SJCRH30 (cell line): ENCODE data around the gene NDFIP1. TPM values are rescaled to one million over a fixed set of nuclear protein-coding genes. Genes with fewer than 3 reads are reported as not detected.

Experiments used
- DNase-seq, 2 experiments: peaks; one replicate each; pipeline ENCODE4 v3.0.0-alpha.2; 2015 to 2020
- H3K27ac ChIP-seq: fragments of 250-450 bp; sonication (Bioruptor Pico); 2 replicates; pipeline ENCODE4 v1.5.1; 2020; ENCODE audit warnings: mild to moderate bottlenecking, moderate library complexity
- H3K27me3 ChIP-seq: fragments of 250-450 bp; sonication (Bioruptor Pico); 2 replicates; pipeline ENCODE4 v1.5.1; 2020; ENCODE audit warnings: mild to moderate bottlenecking, moderate library complexity
- H3K36me3 ChIP-seq: fragments of 250-450 bp; sonication (Bioruptor Pico); 2 replicates; pipeline ENCODE4 v1.5.1; 2020; ENCODE audit warnings: mild to moderate bottlenecking, moderate library complexity
- H3K4me1 ChIP-seq: fragments of 250-450 bp; sonication (Bioruptor Pico); 2 replicates; pipeline ENCODE4 v1.5.1; 2020; ENCODE audit warnings: mild to moderate bottlenecking, moderate library complexity
- H3K4me3 ChIP-seq: fragments of 250-450 bp; sonication (Bioruptor Pico); 2 replicates; pipeline ENCODE4 v1.5.1; 2020; ENCODE audit warnings: mild to moderate bottlenecking, moderate library complexity
- H3K9me3 ChIP-seq: fragments of 250-450 bp; sonication (Bioruptor Pico); replicated peaks from 2 replicates; pipeline ENCODE4 v1.5.1; 2020; ENCODE audit warnings: mild to moderate bottlenecking, moderate library complexity
- total RNA-seq: library from RNA; depleted of rRNA; stranded (reverse); fragments of >200 nt; shearing (Covaris generic); gene quantifications from 2 replicates; pipeline ENCODE4 v1.2.3, GENCODE V29; 2014; rRNA removed

Gene NDFIP1
- total RNA-seq, 1 experiment from 2014 or later = 22.2 TPM

DNA sequence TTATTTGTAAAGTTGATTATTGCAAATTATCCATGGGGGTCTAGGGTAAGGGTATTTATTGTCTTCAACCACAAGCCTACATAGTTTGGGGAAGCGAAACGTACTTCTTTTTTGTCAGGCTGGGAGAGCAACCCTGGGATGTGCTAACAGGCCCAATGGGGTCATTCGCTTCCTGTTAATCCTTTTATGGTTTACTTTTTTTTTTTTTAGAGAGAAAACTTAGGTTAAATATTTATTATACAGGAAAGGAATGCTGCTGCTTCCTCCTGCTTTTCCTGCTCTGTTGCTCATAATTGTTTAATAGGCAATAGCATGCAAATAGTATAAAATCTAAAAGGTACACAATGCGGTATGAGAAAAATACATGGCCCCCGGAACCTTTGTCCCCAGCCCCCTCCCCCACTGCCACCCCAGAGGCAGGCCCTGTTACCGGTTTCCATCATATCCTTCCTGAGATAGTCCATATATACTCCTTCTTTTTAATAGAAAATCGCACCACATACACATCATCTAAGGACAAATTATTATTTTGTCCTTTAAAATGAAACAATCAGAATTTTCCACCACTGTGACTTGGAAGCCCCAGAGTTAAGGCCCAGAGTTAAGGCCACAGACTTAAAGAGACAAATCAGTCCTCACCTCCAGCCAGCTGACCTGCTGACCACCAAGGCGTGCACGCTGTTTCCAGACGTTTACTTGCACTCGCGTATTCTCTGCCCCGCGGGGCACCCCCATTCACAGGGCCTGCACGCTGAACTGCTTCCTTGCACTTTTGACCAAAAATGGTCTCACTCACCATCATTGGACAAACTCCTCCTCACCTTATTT is 83.9 kb downstream of the NDFIP1 start:
- no peak overlapping the region for H3K4me3 ChIP-seq
- H3K36me3 ChIP-seq = no peaks in the 10 kb centered on the region
- no peaks in the 10 kb centered on the region for H3K27me3 ChIP-seq
- no peak overlapping the region for H3K27ac ChIP-seq
- H3K9me3 ChIP-seq = no peaks in the 10 kb centered on the region
- no peak for DNase-seq
- H3K4me1 ChIP-seq = no peaks in the 10 kb centered on the region

DNA sequence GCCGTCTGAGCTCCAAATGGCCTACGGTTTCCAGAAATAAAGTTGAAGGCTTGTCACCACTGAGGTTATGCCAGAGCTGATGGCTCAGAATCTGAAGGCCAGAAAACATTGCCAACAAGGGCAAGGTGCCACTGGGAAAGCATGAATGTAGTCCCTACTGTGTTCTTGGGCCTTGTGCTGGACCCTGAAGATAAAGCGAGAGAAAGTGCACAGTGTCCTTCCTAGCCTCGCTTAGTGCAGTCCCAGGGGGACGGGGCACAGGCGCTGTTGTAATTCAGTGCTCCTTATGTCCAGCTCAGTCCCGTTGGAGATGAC is 84.5 kb downstream of the NDFIP1 start:
- H3K36me3 ChIP-seq = no peaks in the 10 kb centered on the region
- H3K27me3 ChIP-seq = no peaks in the 10 kb centered on the region
- DNase-seq = no peak
- H3K9me3 ChIP-seq = no peaks in the 10 kb centered on the region
- H3K4me3 ChIP-seq = no peak overlapping the region
- no peaks in the 10 kb centered on the region for H3K4me1 ChIP-seq
- H3K27ac ChIP-seq = no peak overlapping the region

GRCh38 chr5:142197098-142197497 is 88.5 kb downstream of the NDFIP1 start:
- H3K36me3 ChIP-seq = no peaks in the 10 kb centered on the region
- DNase-seq = no peak
- H3K4me3 ChIP-seq = no peak overlapping the region
- H3K27me3 ChIP-seq = no peaks in the 10 kb centered on the region
- no peaks in the 10 kb centered on the region for H3K9me3 ChIP-seq
- no peak overlapping the region for H3K27ac ChIP-seq
- no peaks in the 10 kb centered on the region for H3K4me1 ChIP-seq

DNA sequence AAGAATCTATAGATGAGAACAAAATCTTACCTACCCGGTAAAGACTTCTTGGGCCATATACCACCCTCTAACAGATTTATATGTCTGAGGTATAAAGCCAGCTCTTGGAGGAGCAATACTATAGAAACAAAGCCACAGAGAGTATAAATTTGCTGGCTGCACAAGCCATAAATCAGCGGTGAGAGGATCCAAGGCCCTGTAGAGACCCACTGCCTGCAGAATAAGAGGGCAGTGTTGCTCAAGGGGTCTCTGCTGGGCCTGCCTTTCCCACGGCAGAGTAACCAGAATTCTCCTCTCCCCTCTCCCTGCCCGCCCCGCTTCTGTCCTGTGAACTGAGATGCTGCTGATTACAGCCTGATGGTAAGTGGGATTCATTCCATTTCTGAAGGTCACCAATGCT is 89.2 kb downstream of the NDFIP1 start:
- Histone ChIP-seq H3K9me3 (no peaks in the 10 kb centered on the region), H3K27ac (no peak overlapping the region), H3K36me3 (no peaks in the 10 kb centered on the region), H3K4me3 (no peak overlapping the region), H3K4me1 (no peaks in the 10 kb centered on the region), H3K27me3 (no peaks in the 10 kb centered on the region)
- no peak for DNase-seq

GRCh38 chr5:142199388-142199787 is 90.8 kb downstream of the NDFIP1 start:
- no peak for DNase-seq
- Histone ChIP-seq H3K9me3 (no peaks in the 10 kb centered on the region), H3K27me3 (no peaks in the 10 kb centered on the region), H3K4me3 (no peak overlapping the region), H3K27ac (no peak overlapping the region), H3K36me3 (no peaks in the 10 kb centered on the region), H3K4me1 (no peaks in the 10 kb centered on the region)

GRCh38 chr5:142200387-142200786 is 91.8 kb downstream of the NDFIP1 start:
- Histone ChIP-seq H3K27me3 (no peaks in the 10 kb centered on the region), H3K27ac (no peak overlapping the region), H3K4me1 (no peaks in the 10 kb centered on the region), H3K36me3 (no peaks in the 10 kb centered on the region), H3K9me3 (no peaks in the 10 kb centered on the region), H3K4me3 (no peak overlapping the region)
- no peak for DNase-seq

DNA sequence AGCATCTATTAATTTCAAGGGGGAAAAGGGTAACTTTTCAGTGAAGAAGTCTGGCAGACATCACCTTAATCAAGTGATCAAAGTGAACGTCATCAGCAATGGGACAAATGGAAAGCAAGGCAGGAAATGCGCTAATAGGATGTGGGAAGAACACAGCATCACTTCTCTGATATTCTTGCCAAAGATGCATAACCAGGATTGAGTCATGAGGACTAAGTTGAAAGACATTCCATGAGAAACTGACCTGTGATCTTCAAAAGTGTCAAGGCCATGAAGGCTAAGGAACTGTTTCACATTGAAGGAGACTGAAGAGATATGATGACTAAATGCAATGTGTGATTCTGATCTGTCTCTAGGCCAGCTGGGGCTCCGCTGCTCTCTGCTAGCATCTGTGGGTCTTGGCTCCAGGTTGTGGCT is 92.9 kb downstream of the NDFIP1 start:
- Histone ChIP-seq H3K4me1 (no peaks in the 10 kb centered on the region), H3K27me3 (no peaks in the 10 kb centered on the region), H3K4me3 (no peak overlapping the region), H3K36me3 (no peaks in the 10 kb centered on the region), H3K9me3 (no peaks in the 10 kb centered on the region), H3K27ac (no peak overlapping the region)
- DNase-seq = no peak

DNA sequence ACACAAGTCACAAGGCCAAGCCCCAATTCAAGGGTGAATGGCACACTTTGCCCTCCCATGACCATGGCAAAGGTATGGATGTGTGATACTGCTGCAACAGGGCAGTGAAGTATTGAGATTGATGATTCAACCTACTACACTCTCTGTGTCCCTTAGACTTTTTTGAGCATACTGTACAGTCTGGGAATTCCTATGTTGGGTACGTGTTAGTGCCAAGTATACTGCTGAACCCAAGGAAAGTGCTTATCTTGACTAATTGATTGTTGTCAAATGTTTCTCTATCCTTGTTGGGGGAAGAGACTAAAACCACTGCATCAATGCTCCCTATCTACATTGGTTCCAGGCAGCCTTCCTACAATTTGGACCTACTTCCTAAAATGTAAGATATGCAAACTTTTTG is 93.7 kb downstream of the NDFIP1 start:
- H3K4me1 ChIP-seq = no peaks in the 10 kb centered on the region
- no peaks in the 10 kb centered on the region for H3K36me3 ChIP-seq
- no peaks in the 10 kb centered on the region for H3K27me3 ChIP-seq
- no peak overlapping the region for H3K27ac ChIP-seq
- H3K4me3 ChIP-seq = no peak overlapping the region
- no peak for DNase-seq
- no peaks in the 10 kb centered on the region for H3K9me3 ChIP-seq

Other genes with a start within 250 kb of the NDFIP1 start
- gene PCDH1, start 230.4 kb upstream of the NDFIP1 start, total RNA-seq = 0.08 and 0.20 TPM in 2 replicates
- 55.0 and 57.3 TPM in 2 replicates for gene DELE1, start 184.9 kb upstream of the NDFIP1 start, total RNA-seq
- gene PCDH12, start 150.6 kb upstream of the NDFIP1 start, total RNA-seq = 0.25 and 0.42 TPM in 2 replicates
- gene RNF14, start 139.7 kb upstream of the NDFIP1 start, total RNA-seq = 46.8 and 50.5 TPM in 2 replicates
- 58.9 and 74.2 TPM in 2 replicates for gene GNPDA1, start 95.8 kb upstream of the NDFIP1 start, total RNA-seq
- 41.6 and 41.7 TPM in 2 replicates for gene SPRY4, start 216.2 kb downstream of the NDFIP1 start, total RNA-seq